HG02642 (cell line): Measurements from ENCODE around the gene CPNE4.
"Not testable (repeated sequence)": the region's sequence is repeated elsewhere in the genome, so short reads cannot be mapped to it uniquely, and the experiment has no call there.

Experiments
- ATAC-seq: cut with Tn5 transposase; IDR thresholded peaks from one replicate; pipeline ENCODE4 v1.9.1; 2021; ENCODE audit warnings: mild to moderate bottlenecking; ENCODE audit not compliant: unreplicated experiment, poor library complexity

CPNE4 gene

GRCh38 chr3:131963442-131963841 is 71.4 kb downstream of the CPNE4 start:
- ATAC-seq: not testable (repeated sequence)

- ATAC-seq: no peak
Measured at GRCh38 chr3:131962982-131963381, 71.8 kb downstream of the CPNE4 start.

DNA sequence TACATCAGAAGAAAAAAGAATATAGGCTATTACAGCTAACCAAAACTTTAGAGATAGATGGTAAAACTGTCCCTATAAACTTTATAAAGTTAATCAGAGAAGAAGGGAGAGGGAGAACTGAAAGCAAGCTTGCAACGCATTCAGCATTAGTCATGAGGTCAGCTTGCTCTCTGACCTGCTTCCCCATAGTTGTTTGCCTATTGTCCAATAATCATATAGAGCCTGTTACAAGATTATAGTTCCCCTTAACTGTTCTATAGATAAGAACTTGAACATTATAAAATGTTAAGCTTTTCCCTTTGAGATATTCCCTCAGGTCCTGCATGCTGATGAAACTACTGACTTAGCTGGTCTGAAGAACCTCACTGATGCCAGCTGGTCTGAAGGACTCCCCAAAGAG is 74.5 kb downstream of the CPNE4 start:
- ATAC-seq: no peak

GRCh38 chr3:131957980-131958379 is 76.8 kb downstream of the CPNE4 start:
- no peak for ATAC-seq

DNA sequence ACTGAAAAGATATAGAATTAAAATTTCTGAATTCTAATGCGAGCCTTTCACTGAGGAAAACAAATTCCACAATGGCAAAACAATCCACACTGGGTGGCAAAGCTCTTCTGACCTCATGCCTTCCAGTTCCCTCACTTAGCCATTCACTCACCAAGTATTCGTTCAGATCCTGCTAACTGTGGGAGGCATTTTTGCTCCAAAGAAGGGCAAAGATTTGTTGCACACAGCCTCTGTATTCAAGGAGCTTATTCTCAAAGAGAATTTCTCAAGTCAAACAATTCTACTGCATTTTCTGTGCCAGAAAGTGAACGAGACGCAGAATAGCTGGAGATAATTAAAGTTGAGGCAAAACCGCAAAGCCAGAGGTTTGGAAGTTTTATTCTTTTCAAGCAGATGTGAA is 77.3 kb downstream of the CPNE4 start:
- ATAC-seq: no peak

- no peak for ATAC-seq
Measured at GRCh38 chr3:131948806-131949205, 86.0 kb downstream of the CPNE4 start.

DNA sequence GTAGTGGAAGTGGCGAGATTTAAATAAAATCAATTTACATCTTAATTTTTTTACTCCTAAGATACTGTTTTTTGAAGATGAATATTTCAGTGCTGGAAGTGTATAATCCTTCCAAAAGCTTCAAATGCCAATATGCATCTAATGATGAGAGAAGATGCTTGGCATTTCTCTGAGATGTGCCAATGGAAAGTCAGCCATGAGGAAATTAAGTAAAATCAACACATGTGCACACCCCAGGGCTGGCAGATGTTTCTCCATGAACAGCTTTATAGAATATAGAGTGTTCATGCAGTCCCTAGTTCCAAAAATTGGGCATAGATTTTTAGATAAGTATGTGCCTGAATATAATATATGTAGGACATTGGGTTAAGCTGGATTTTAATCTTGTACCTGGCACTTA is 90.1 kb downstream of the CPNE4 start:
- ATAC-seq: no peak

- no peak for ATAC-seq
Measured at GRCh38 chr3:131933665-131934064, 101.1 kb downstream of the CPNE4 start.

DNA sequence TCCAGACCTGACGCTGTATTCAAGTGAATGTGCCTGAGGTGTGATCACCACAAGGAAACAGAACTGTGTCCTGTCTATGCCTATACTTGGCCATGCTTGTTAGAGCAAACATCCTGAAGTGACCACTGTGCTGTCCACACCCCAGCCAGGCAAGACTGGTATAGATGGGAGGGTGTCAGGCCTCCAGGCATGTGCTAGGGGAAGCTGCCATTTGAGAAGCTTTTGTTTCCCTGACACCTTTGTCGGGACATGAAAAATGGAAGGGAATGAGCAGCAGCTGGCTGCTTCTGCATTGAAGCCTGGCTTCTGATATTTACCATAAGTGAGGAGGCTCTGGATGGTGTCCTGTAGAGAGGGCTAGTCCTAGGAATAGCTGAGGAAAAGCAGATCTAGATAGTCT is 106.2 kb downstream of the CPNE4 start:
- no peak for ATAC-seq

DNA sequence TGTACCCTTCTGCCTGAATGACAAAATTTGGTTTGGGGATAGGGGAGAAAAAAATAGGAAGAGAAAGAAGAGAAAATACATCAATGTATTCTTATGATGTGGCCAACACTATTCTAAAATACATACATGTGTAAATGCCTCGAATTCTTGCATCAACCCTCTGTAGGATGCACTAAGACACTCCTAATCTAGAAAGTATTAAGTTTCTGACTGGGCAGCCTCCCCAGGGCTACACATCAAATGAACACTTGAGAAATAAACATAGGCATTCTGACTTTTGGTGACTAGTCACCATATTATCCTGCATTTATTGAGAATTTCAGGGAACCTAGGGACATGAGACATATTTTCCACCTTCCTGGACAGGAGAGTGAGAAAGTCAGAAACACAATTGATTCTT is 109.2 kb downstream of the CPNE4 start:
- ATAC-seq: no peak

GRCh38 chr3:131922356-131922755 is 112.5 kb downstream of the CPNE4 start:
- no peak for ATAC-seq

GRCh38 chr3:131917006-131917405 is 117.8 kb downstream of the CPNE4 start:
- no peak for ATAC-seq

- ATAC-seq: no peak
Measured at GRCh38 chr3:131914090-131914691, 120.6 kb downstream of the CPNE4 start.

GRCh38 chr3:131912255-131912654 is 122.6 kb downstream of the CPNE4 start:
- ATAC-seq: no peak

GRCh38 chr3:131907796-131908195 is 127.0 kb downstream of the CPNE4 start:
- ATAC-seq: no peak

- no peak for ATAC-seq
Measured at GRCh38 chr3:131903988-131904415, 130.8 kb downstream of the CPNE4 start.

DNA sequence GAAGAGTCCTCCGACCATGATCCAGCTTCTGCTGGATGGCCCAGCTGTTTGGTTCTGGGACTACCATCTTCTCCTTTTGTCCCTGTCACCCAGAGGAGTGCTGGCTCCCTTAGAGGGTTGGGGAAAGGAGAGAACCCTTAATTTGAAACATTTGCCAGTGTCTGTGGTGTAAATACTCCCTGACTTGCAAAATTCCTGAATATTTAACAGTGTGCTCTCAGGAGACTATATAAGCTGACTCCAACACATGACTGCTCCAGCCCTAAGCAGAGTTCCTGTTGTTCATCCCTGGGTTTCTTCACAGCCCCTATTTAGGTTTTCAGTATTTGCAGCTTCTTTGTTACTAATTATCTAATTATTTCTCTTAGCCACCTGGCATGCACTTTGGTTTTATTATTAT is 133.1 kb downstream of the CPNE4 start:
- no peak for ATAC-seq

DNA sequence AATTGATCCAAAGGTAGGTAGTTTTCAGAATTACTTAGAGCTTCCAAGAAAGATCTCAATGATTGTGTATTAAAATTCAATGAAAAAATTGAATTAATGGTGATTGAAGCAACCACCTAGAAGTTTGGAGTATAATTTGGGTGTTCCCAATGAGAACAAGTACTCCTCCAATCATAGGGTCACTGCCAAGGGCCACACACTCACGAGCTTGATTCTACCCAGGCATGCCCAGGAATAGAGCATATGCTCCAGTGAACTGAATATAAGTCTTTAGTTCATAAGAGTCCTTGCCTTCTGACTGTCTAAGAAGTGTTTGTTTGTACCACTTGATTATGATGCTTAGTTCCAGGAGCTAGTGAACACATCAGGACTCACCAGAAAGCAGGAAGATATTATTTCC is 133.9 kb downstream of the CPNE4 start:
- no peak for ATAC-seq

DNA sequence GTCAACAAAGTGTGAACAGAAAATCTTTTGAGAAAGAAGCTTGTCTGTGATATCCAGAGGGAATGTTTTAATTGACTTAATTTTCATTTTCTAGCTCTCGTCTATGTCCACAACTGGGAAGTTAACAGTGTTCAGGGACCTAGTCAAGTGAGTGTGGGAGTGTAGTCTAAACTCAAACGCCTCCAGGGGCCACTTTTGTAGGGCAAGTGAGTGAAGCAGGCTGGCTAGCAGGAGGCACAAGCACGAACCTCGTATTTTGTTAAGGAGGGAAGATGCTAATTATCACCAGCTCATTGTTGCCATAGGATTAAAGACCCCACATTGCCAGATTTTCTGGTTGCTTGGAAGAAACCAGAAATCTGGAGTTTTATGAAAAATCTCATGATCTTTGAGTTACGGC is 135.8 kb downstream of the CPNE4 start:
- no peak for ATAC-seq

- ATAC-seq: no peak
Measured at GRCh38 chr3:131898346-131898745, 136.5 kb downstream of the CPNE4 start.

GRCh38 chr3:131896285-131896684 is 138.5 kb downstream of the CPNE4 start:
- ATAC-seq: no peak

- no peak for ATAC-seq
Measured at GRCh38 chr3:131895766-131896165, 139.0 kb downstream of the CPNE4 start.

DNA sequence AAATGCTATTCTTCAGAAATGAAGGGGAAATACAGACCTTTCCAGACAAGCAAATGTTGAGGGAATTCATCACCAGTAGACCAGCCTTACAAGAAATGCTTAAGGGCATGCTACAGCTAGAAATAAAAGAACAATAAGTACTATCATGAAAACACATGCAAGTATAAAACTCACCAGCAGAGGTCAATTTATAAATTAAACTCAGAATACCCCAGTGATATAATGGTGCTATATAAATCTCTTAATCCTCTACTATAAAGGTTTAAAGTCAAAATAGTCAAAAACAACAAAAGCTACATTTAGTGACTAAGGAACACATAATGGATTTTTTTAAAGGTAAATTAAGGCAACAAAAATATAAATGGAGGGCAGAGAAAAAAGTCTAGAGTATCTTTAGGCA is 142.5 kb downstream of the CPNE4 start:
- no peak for ATAC-seq
